ENCODE data around the gene C19orf73. TPM values are rescaled to one million over a fixed set of nuclear protein-coding genes. Genes with fewer than 3 reads are reported as not detected.

Gene C19orf73
- total and polyA plus RNA-seq, 9 of the 15 experiments (the other 6 are each of a cell fraction or from before 2014, with no cell fraction given), result 0.08 to 7.4 (median 1.4) TPM

GRCh38 chr19:49155820-49156346, 36.9 kb upstream of the C19orf73 start (continued):
- TF ChIP-seq POLR2H (tag; IDR thresholded peaks at IDR 0.05; ENCODE audit: low read depth) (no peak), ZNF592 (IDR thresholded peaks at IDR 0.05) (0 out of 2 replicates have a peak, but pooled peaks have one; percentile 49), ZNF778 (CRISPR knock-in tag; IDR thresholded peaks at IDR 0.05) (no peak), SIN3A (IDR thresholded peaks at IDR 0.05; ENCODE audit: borderline replicate concordance in 2 of 2, control insufficient read depth in 1 of 2, low read depth in 2 of 2, low read length in 2 of 2) (0 out of 4 replicates have a peak, but pooled peaks of 1 of the 2 experiments have one; percentile 10), ZNF551 (CRISPR knock-in tag; IDR thresholded peaks at IDR 0.05) (no peak), SAFB (IDR thresholded peaks at IDR 0.05; ENCODE audit: borderline replicate concordance, low read depth, low read length) (no peak), BCL6 (CRISPR knock-in tag; IDR thresholded peaks at IDR 0.05) (no peak), ZBTB9 (CRISPR knock-in tag; IDR thresholded peaks at IDR 0.05) (peak; percentile 40; the same call in 1 of the 2 replicates), SAP30 (IDR thresholded peaks at IDR 0.05; ENCODE audit: borderline replicate concordance, insufficient read depth, low read depth, low read length, poor library complexity, severe bottlenecking) (peak; percentile 2), CEBPG (CRISPR knock-in tag; IDR thresholded peaks at IDR 0.05) (no peak), CEBPG (tag; conservative IDR thresholded peaks at IDR 0.05 in 1 of 2, IDR thresholded peaks at IDR 0.05 in 1 of 2) (no peak), CBX8 (IDR thresholded peaks at IDR 0.05; ENCODE audit: borderline replicate concordance, extremely low read depth, low read depth, low read length, poor library complexity, severe bottlenecking) (no peak), ZBTB26 (CRISPR knock-in tag; IDR thresholded peaks at IDR 0.05) (peak; percentile 51; the same call in 1 of the 2 replicates), TAL1 (IDR thresholded peaks at IDR 0.05) (no peak), MAFG (tag; conservative IDR thresholded peaks at IDR 0.05) (no peak), RBM34 (IDR thresholded peaks at IDR 0.05; ENCODE audit: borderline replicate concordance, insufficient read depth, low read length) (no peak), NFIC (IDR thresholded peaks at IDR 0.05) (peak; percentile 60), MTF1 (CRISPR knock-in tag; IDR thresholded peaks at IDR 0.05; ENCODE audit: borderline replicate concordance) (no peak), L3MBTL2 (IDR thresholded peaks at IDR 0.05) (no peak; the same call in 1 of the 2 replicates), MCM3 (IDR thresholded peaks at IDR 0.05) (no peak), FOXK2 (conservative IDR thresholded peaks at IDR 0.05 in 1 of 2, IDR thresholded peaks at IDR 0.05 in 1 of 2; ENCODE audit: low read depth in 2 of 2) (peak in 1 of 2 experiments; percentile 68; a peak in 2 of 4 replicates), NCOA2 (IDR thresholded peaks at IDR 0.05; ENCODE audit: partially characterized antibody in 2 of 2) (no peak)

Data from K562 (cell line).